Stimulated activated CD8-positive, alpha-beta memory T cell treated with anti-CD3 and anti-CD28 coated beads, Interleukin-2, amount 100 ng/mL, for 1 hour (primary cell): ENCODE results near the gene GREB1.

Experiments
- DNase-seq, 2 donors: peaks; one replicate each; pipeline ENCODE4 v3.0.0-alpha.2; 2020; ENCODE audit warnings: low read depth in 2 of 2

Gene GREB1

GRCh38 chr2:11683476-11683875 is 149.6 kb downstream of the GREB1 start:
- no peak for DNase-seq

DNA sequence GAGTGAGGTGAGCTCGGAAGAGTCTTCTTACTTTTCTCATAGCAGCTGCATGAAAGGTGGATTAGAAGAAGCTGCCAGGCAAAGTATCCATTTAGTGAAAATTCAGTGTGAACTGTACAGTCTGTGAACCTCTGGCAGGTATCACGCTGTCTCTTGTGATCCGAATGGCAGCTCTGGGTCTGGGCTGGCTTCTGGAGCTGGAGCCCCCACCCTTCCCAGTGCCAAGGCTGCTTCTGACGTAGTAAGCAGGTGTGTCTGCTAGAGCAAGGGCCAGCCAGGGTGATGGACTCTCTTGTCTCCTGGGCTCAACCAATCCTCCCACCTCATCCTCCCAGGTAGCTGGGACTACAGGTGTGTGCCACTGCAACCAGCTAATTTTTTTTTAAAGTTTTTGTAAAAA is 150.1 kb downstream of the GREB1 start:
- no peak for DNase-seq

GRCh38 chr2:11684894-11685460 is 151.1 kb downstream of the GREB1 start:
- DNase-seq = no peak

- DNase-seq = no peak
Measured at GRCh38 chr2:11685906-11686470, 152.1 kb downstream of the GREB1 start.

- DNase-seq = no peak
Measured at GRCh38 chr2:11687736-11688135, 153.9 kb downstream of the GREB1 start.

DNA sequence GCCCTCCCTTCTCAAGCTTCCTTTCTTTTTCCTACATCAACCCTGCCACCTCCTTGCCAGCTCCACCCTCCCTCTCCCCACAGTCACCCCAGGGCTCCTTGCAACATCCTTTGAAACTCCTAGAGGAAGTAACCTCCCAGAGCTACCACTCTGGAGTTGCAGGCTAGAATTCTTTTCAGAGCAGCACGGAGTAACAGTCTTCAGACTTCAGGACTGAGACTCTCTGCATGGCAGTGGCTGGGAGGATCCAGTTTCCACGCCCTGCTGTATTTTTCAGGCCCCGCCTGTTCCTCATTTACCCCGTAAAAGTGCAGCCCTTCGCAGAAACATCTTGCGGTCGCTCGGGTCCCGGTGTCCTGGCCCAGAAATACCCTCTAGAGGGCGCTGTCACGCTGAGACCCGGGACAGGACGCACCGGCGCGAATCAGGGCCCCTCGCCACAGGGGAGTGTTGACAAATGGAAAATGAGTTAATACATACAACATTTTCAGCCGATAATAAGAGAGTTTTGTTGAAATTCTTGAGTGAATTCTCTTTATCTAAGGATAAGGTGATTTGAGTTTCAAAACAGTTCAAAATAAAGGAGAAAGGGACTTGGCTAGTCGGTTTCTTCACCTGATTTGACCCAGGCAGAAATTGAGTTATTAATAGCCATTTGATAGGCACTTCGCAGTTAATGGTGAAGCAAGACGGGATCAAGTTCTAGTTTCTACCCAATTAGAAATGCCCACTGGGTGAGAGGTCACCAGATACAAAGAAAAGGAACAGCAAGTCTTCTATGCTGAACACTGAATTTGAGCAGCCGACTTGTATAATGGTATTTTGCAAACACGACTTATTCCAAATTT is 154.6 kb downstream of the GREB1 start:
- peak; percentile 62 to 67 for DNase-seq

DNA sequence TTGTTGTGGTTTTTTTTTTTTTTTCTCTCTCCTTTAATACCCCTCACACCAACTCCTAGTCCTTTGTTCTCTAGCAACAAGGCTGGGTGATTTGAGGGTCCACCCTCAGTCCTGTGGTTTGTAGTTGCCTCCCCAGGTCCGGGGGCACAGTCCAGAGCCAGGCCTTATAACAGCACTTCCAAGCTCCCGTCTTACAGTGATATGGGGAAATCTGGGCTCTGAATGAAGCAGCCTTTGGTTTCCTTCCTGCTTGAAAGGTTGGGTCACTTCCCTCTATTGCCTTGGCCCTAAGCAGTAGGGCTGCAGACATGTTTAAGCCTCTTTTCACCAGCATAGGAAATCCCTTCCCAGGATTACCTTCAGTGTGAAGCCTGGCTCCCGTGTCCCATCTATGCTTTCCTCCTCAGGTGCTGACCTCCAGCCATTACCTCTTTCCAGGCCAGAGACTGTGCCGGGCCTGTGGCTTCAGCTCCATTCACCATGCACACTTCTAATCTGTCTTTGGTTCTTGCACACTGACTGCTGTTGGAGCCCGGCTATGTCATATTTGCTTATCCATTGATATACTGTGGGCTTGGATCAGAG is 157.3 kb downstream of the GREB1 start:
- no peak for DNase-seq
